Activated gamma-delta T cell (primary cell): Measurements from ENCODE around the gene HPCAL4.

Experiments
- DNase-seq: peaks from one replicate; lab custom pipeline; 2025; lab: John Stamatoyannopoulos, UW

HPCAL4 gene

DNA sequence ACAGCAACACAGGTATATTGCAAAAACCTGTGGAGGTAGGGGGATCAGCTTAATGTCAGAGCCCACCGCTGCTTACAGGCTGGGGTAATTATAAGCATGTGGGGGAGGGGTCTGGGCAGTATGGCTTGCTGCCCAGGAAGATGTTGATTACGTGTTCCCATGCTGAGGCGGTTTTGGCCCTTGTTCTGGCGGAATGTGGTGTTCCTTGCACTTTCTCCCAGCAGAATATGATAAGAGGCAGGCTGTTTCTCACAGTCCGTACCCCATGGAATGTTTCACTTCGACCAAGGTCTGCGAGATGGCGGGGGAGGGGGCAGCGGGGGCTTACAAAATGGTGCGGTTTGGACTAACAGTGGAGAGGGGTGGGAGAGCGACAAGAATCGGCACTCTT, 9.8 kb upstream of the HPCAL4 start:
- DNase-seq: no peak

DNA sequence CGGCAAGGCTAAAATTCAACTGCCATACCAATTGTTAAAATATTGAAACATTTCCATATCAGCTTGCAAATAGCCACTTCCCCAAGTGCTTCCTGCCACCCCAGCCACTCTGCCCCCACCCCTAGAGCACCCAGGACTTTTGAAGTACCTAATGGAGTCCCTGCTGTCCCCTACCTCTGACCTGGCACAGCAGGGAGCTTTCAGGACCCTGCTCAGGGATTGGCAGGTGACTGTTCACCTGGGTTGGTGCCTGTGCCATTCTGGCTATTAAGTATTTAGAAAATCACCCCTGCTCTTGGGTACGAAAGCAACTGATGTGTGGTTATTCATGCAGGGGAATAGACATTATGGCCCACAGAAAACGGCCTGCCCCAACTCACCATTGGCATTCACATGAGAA, 9.1 kb upstream of the HPCAL4 start:
- DNase-seq: no peak

DNA sequence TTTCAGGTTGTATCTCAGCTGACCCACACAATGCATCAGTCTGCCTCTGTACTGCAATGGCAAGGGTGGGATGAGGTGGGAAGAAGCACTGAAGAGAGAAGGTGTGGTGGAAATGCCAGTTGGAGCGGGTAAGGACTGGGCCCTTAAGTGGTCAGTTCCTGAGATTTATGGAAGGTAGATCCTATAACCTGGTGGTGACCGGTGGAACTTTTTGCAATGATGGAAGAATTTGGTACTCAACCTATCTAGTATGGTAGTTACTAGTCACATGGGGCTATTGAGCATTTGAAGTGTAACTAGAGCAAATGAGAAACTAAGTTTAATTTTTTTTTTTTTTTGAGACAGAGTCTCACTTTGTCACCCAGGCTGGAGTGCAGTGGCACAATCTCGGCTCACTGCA, 8.2 kb upstream of the HPCAL4 start:
- no peak for DNase-seq

DNA sequence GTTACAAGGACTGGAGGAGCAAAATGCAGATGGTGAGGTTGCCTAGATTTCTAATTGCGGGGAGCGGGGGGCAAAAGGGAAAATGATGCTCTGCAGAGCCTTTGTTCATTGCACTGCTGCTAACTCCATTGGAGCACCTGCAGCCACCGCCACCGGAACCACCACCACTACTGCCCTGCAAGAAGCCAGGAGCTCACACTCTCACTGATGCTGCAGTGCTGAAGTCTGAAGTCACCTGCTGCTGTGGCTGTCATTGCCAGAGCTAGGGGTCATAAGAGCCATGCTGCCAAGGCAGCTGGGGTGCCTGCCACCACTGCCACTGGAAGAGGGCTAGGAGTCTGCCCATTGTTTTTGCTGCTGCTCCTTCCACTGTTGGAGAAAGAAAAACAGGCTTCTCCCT, 7.3 kb upstream of the HPCAL4 start:
- no peak for DNase-seq

DNA sequence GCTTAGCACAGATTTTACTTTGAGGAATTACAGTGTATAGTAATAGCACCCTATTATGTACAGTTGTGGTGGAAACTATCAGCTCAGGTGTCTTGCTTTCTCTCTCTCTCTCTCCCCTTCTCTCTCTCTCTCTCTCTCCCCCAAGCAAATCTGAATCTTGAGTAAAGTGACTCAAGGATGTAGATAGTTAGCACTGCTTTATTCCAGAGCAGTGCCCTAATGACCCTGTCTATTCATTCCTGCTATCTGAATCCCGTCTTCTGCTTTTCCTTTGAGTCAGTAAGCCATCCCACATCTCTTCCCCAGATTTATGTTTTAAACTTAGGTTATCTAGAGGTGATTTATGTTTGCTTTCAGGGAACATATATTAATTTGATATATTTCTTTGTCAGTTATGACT, 5.2 kb upstream of the HPCAL4 start:
- no peak for DNase-seq

DNA sequence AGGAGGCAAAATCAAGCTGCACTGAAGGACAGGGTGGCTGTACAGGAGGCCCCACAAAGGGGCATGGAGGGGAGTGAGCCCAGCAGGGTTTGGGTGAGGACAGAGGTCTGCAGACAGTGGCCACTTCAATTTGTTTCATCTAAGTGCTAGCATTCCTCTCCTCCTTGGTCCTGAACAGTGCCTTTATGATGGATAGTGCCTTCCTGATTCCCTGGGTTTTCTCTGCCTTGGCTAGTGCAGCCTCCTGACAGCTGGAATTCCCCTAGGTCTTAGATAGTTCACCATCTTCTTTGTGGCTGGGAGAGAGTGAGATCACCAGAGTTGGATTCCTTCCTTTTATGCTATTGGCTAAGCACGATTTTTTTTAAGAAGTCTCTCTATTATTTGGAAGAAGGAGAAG, 3.8 kb upstream of the HPCAL4 start:
- DNase-seq: no peak

GRCh38 chr1:39694026-39694425, 2.8 kb upstream of the HPCAL4 start:
- no peak for DNase-seq

DNA sequence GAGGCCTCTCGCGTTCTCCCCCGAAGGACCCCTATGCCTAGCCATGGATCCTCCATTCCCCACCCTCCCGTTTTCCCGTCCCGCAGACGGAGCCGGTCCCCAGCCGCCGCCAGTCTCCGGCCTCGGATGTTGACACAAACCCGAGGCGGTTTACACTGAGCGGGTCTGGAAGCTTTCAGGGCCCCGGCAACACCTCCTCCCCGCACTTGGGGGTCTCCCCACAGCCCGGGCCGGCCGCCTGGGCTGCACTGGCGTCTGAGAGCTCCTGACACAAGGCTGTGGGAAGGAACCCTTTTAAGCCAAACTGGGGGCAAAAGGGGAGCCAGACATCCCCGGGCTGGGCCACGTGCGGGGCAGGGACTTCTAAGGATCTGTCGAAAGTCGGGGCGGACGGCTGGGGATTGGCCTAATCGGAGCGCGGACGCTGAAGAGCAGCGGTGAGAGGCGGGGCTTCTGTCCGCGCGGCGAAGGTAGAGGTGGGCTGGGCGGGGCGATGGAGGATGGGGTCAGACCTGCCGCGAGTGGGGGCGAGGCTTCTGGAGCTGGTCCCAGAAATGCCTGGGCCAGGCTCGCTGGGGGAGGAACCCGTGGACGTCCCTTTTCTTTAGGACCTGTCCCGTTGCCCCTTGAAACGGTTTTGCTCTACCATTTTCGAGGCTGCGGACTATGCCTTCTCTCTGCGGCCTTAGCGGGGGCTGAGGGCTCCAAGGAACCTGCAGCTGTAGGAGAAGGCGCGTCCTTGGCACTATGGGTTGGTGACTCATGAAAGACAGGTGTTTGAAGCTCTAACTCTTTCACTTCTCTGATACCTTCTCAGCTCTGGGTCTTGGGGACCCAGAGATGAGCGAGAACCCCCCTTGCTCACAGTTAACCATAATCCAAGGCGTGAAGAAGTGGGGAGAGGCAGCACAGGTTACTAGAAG, 1.2 kb upstream of the HPCAL4 start:
- no peak for DNase-seq

DNA sequence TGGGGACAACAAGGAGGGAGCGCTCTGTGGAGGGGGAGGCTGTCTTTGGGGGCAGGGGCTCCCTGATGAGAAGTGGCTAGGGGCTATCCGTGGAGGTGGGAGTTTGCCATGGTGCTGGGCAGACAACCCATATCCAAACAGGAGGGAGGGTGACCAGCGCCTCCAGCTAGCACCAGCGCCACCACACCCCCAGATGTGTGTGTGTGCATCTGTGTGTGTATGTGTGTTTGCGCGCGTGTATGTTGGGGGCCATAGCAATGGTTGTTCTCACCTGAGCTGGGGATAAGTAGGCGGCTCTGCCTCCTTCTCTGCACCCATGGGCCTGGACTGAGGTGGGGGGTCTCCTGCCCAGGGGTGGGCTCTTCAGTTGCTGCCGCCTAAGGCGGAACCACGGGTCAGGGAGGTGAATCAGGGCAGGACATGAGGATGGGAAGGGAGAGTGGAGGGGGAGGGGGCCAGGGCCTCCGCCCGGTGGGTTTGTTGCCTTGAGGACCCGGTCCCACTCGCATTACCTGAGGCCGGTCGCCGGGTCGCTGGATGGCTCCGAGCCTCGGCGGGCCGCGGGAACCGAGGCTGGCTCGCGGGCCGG, 345 bp downstream of the HPCAL4 start:
- no peak for DNase-seq

DNA sequence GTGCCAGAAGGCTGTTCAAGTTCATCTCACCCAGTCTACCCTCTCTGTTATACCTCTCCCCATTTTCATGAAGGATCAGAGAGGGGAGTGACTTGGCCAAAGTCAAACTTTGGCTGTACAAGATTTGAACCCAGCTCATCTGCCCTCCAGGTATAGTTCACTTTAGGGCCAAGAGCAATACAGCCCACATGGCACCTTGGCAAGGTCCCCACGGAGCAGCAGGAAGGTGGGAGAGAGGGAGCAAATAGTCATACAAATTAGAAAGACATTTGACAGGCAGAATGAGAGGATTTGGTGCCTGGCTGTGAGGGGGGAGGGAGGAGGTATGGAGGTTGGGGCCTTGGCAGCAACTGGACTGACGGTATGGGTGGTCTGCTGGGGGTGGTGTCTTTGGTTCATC, 1.0 kb downstream of the HPCAL4 start:
- DNase-seq: no peak

GRCh38 chr1:39689635-39690034, 1.6 kb downstream of the HPCAL4 start:
- DNase-seq: no peak

- DNase-seq: no peak
Observed at GRCh38 chr1:39689214-39689613, 2.0 kb downstream of the HPCAL4 start.

DNA sequence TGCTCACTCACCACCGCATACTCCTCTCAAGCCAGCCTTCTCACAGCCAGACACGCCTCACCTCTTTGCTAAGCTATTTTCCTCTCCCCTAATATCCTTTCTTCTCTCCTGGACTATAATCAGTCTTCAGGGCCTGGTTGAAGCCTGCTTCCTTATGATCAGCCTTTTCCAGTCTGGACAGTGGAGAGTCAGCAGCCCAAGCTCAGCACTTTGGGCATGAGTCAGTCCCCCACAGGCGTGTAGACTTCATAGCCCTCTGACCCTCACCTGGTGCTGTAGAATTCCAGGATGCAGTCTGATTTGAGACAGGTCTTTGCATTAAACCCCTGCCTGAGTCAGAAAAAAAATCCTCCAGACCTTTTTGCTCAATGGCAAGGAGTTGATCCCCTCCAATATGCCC, 2.5 kb downstream of the HPCAL4 start:
- DNase-seq: no peak

DNA sequence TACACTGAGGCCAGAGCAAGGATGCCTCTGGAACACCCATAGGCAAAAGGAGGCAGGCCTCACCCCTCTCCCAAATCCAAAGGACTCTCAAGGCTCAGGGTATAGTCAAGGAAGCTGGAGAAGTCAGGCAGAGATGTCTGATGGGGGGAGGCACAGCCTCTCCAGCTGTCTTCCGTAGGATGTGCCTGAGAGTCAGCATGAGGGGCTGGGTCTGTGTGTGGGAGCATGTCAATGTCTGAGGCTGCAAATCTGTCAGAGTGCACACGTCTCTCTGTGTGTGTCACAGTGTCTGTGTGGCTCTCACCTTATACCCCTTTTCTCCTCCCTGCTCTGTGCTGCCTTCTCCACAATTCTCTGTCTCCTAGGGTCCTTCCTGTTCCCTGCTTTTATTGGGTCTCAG, 4.0 kb downstream of the HPCAL4 start:
- no peak for DNase-seq

GRCh38 chr1:39685071-39685470, 6.2 kb downstream of the HPCAL4 start:
- DNase-seq: no peak

DNA sequence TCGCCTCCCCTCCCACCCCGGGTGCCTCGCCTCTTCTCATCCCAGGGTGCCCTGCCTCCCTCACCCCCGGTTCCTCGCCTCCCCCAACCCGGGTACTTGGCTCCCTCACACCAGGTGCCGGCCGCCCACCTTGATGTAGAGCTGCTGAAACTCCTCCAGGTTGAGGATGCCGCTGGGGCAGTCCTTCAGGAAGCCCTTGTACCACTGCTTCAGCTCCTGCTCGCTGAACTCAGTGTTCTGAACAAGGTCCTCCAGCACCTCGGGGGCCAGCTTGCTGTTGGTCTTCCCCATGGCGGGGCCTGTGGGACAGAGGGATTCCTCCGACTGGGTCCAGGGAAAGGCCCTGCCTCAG, 6.9 kb downstream of the HPCAL4 start:
- DNase-seq: no peak

GRCh38 chr1:39683591-39684312, 7.5 kb downstream of the HPCAL4 start:
- no peak for DNase-seq

DNA sequence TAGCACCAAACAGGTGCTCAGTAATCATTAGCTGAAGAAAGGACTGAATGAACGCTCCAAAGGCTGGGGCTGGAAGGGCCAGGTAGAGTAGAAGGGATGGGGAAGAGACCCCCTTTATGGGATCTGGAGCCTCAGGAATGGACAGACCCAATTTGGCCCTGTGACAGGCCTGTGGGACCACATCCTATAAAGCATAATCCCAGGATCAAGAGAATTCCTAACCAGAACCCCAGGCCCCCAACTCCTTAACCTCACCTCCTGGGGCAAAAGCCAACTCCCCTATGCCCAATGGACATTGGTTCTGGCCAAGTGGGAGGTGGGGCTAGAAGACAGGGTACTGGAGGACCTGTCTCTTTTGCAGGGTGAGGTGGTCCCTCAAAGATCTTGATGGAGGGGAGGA, 9.2 kb downstream of the HPCAL4 start:
- no peak for DNase-seq

- DNase-seq: no peak
Observed at GRCh38 chr1:39681294-39681693, 9.9 kb downstream of the HPCAL4 start.

DNA sequence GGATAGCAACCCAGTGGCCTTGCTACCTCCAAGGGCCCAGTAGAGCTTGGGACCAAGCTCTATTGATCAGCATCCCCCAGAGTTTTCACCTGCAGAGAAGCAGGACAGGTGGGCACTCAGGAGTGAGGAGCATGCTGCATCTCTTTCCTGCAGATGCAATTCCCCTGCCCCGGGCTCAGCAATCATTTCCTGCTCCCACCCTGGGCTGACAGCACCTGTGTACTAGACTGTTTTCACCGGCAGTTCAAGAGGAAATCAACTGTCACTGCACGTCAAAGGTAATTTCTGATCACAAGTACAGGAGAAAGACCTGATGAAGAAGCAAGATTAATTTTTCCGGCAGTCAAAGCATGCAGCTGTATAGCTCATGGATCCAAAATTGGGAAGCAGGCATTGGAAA, 10.5 kb downstream of the HPCAL4 start:
- DNase-seq: no peak

GRCh38 chr1:39679821-39680220, 11.4 kb downstream of the HPCAL4 start:
- no peak for DNase-seq

DNA sequence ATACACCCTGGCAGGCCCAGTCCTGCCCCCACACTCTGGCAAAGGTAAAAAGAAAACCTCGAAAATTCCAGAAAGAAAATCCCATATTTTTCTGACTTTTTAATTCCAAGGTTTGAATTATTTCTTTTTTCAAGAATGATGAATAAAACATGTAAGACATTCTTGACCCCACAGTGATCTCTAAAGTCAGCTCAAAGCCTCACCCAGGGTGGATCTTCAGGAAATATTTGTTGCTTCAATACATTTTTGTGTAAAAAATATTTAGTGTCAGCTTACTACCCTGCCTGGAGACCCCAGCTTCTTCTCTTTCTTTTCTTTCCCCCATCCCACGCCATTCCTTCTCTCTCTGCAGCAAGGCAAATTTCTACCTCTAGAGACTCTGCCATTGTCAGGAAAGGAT, 12.3 kb downstream of the HPCAL4 start:
- no peak for DNase-seq

DNA sequence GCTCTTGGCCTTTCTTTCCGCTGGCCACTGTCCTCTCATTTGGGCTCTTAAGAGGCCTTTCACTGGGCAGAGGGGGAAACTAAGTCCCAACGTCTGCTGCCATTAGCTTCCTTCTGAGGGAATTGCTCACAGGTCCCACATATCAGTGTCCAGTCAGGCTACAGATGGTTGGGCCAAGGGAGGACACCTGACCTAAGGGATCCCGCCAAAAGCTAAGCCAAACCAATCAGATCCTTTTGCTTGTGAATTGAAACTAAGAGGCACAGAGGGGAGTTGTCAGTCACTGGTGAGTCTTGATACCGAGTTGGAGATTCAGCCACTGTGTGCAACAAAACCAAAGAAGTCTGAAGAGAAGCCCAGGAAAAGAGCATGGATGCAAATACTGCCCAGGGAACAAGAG, 13.6 kb downstream of the HPCAL4 start:
- no peak for DNase-seq
